Natural killer cell treated with Interleukin-12 subunit alpha and Interleukin-12 subunit beta and Interleukin-15 and Interleukin-18, amount 100 ng/mL, for 72 hours (primary cell): Measurements from ENCODE around the gene MUC15. TPM values are rescaled to one million over a fixed set of nuclear protein-coding genes. Genes with fewer than 3 reads are reported as not detected.

ENCODE experiments used
- total RNA-seq, 2 donors: library from RNA; stranded (reverse); gene quantifications; one replicate each; pipeline ENCODE4 v1.2.3, GENCODE V29; 2022

Gene MUC15
- total RNA-seq, 2 donors from 2014 or later: not detected

Other genes starting within 250 kb of the MUC15 start
- not detected for gene ANO3, start 240.1 kb downstream of the MUC15 start, total RNA-seq
- gene SLC5A12, start 149.8 kb upstream of the MUC15 start, total RNA-seq: not detected